ENCODE data around the gene OR6K6. TPM values are rescaled to one million over a fixed set of nuclear protein-coding genes. Genes with fewer than 3 reads are reported as not detected.

OR6K6 gene
- total and polyA plus RNA-seq, 10 donors: not detected

GRCh38 chr1:158724442-158724841 lies 30.1 kb upstream of the OR6K6 start:
- no peak overlapping the region for H3K27ac ChIP-seq
- H3K9me3 ChIP-seq: no peaks in the 10 kb centered on the region
- no peaks in the 10 kb centered on the region for H3K4me1 ChIP-seq
- H3K36me3 ChIP-seq: no peaks in the 10 kb centered on the region
- H3K27me3 ChIP-seq (replicated peaks in 1 of 7): peaks cover 0 to 4% (median 0%) of the 10 kb centered on the region in 7 donors
- no peak overlapping the region for H3K4me3 ChIP-seq
- intact Hi-C loops (cut with DNase I; ENCODE audit: low total_unique reads): no loop called here
- no peak for DNase-seq
- WGBS, 5 donors: 88 to 93% (median 91%) methylated on average over 5 of the region's 5 CpGs
- no peak for TF ChIP-seq POLR2AphosphoS5 (IDR thresholded peaks at IDR 0.05)
- TF ChIP-seq POLR2A (IDR thresholded peaks at IDR 0.05): no peak
- TF ChIP-seq, protein P1, sequence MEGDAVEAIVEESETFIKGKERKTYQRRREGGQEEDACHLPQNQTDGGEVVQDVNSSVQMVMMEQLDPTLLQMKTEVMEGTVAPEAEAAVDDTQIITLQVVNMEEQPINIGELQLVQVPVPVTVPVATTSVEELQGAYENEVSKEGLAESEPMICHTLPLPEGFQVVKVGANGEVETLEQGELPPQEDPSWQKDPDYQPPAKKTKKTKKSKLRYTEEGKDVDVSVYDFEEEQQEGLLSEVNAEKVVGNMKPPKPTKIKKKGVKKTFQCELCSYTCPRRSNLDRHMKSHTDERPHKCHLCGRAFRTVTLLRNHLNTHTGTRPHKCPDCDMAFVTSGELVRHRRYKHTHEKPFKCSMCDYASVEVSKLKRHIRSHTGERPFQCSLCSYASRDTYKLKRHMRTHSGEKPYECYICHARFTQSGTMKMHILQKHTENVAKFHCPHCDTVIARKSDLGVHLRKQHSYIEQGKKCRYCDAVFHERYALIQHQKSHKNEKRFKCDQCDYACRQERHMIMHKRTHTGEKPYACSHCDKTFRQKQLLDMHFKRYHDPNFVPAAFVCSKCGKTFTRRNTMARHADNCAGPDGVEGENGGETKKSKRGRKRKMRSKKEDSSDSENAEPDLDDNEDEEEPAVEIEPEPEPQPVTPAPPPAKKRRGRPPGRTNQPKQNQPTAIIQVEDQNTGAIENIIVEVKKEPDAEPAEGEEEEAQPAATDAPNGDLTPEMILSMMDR (IDR thresholded peaks at IDR 0.05 in 8 of 11, conservative IDR thresholded peaks at IDR 0.05 in 3 of 11): no peak

- no peak overlapping the region for H3K4me3 ChIP-seq
- no peaks in the 10 kb centered on the region for H3K36me3 ChIP-seq
- H3K9me3 ChIP-seq: no peaks in the 10 kb centered on the region
- peaks cover 0 to 4% (median 0%) of the 10 kb centered on the region in 7 donors for H3K27me3 ChIP-seq (replicated peaks in 1 of 7)
- TF ChIP-seq POLR2A (IDR thresholded peaks at IDR 0.05) (no peak), POLR2AphosphoS5 (IDR thresholded peaks at IDR 0.05) (no peak)
- TF ChIP-seq, protein P1 (IDR thresholded peaks at IDR 0.05 in 8 of 11, conservative IDR thresholded peaks at IDR 0.05 in 3 of 11): no peak
- no peak for DNase-seq
- H3K27ac ChIP-seq: no peak overlapping the region
- 55 to 71% (median 64%) methylated on average over 3 of the region's 3 CpGs for WGBS, 5 donors
- intact Hi-C loops (cut with DNase I; ENCODE audit: low total_unique reads): no loop called here
- no peaks in the 10 kb centered on the region for H3K4me1 ChIP-seq
Measured at GRCh38 chr1:158728510-158729225, 25.9 kb upstream of the OR6K6 start.

- Histone ChIP-seq H3K4me1 (no peaks in the 10 kb centered on the region), H3K36me3 (no peaks in the 10 kb centered on the region), H3K27me3 (replicated peaks in 1 of 7) (no peaks in the 10 kb centered on the region), H3K9me3 (no peaks in the 10 kb centered on the region), H3K4me3 (no peak overlapping the region), H3K27ac (no peak overlapping the region)
- DNase-seq: no peak
- TF ChIP-seq, protein P1 (IDR thresholded peaks at IDR 0.05 in 8 of 11, conservative IDR thresholded peaks at IDR 0.05 in 3 of 11): no peak
- TF ChIP-seq POLR2AphosphoS5 (IDR thresholded peaks at IDR 0.05) (no peak), POLR2A (IDR thresholded peaks at IDR 0.05) (no peak)
- intact Hi-C loops (cut with DNase I; ENCODE audit: low total_unique reads): no loop called here
- WGBS, 5 donors: 74 to 88% (median 85%) methylated on average over 4 of the region's 4 CpGs
Measured at GRCh38 chr1:158730453-158730852, 24.1 kb upstream of the OR6K6 start.

- no peak for DNase-seq
- intact Hi-C loops (cut with DNase I; ENCODE audit: low total_unique reads): no loop called here
- H3K4me3 ChIP-seq: no peak overlapping the region
- H3K9me3 ChIP-seq: no peaks in the 10 kb centered on the region
- WGBS, 5 donors: 80 to 89% (median 84%) methylated on average over 4 of the region's 4 CpGs
- TF ChIP-seq, protein P1 (IDR thresholded peaks at IDR 0.05 in 8 of 11, conservative IDR thresholded peaks at IDR 0.05 in 3 of 11): no peak
- TF ChIP-seq POLR2AphosphoS5 (IDR thresholded peaks at IDR 0.05) (no peak), POLR2A (IDR thresholded peaks at IDR 0.05) (no peak)
- no peaks in the 10 kb centered on the region for H3K27me3 ChIP-seq (replicated peaks in 1 of 7)
- no peaks in the 10 kb centered on the region for H3K4me1 ChIP-seq
- H3K36me3 ChIP-seq: no peaks in the 10 kb centered on the region
- H3K27ac ChIP-seq: no peak overlapping the region
Measured at GRCh38 chr1:158731707-158732106, 22.8 kb upstream of the OR6K6 start.

All from spleen (tissue), 11 donors.